ENCODE measurements around the gene DDX1.

GRCh38 chr2:15670469-15670868, 78.8 kb downstream of the DDX1 start:
- TF ChIP-seq CTCF (IDR thresholded peaks at IDR 0.05) (no peak), POLR2A (IDR thresholded peaks at IDR 0.05) (no peak)
